Neural progenitor cell (in vitro differentiated cells): ENCODE measurements around the gene TMEM45A.

Experiments used
- EZH2 ChIP-seq: fragments of 200-600 bp; sonication (generic); IDR thresholded peaks from 2 replicates; pipeline ENCODE4 v1.6.1; 2017; ENCODE audit warnings: antibody characterized with exemption, mild to moderate bottlenecking, moderate library complexity
- TF ChIP-seq, protein P1 (sequence below): fragments of 200-600 bp; sonication (generic); IDR thresholded peaks from 2 replicates; pipeline ENCODE4 v1.5.1; 2017; ENCODE audit warnings: antibody characterized with exemption, mild to moderate bottlenecking

DNA sequence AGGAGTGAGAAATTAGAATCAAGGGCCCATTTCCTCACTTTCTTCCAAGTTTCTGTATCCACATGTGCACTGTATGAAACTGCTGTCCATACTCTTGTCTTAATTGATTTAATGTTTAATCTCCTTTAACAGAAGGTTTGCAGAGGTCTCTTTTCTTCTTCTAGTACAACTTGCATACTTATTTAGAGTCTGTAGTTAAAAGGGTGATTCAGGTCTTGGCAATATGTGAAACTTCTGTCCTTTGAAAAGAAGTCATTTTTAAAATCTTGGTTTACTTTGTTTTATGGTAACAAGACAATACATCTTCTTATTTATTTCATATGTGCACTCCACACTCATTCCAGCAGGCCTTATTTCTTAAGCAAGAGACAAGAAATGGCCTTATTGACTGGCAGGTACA is 25.8 kb downstream of the TMEM45A start:
- TF ChIP-seq, protein P1, sequence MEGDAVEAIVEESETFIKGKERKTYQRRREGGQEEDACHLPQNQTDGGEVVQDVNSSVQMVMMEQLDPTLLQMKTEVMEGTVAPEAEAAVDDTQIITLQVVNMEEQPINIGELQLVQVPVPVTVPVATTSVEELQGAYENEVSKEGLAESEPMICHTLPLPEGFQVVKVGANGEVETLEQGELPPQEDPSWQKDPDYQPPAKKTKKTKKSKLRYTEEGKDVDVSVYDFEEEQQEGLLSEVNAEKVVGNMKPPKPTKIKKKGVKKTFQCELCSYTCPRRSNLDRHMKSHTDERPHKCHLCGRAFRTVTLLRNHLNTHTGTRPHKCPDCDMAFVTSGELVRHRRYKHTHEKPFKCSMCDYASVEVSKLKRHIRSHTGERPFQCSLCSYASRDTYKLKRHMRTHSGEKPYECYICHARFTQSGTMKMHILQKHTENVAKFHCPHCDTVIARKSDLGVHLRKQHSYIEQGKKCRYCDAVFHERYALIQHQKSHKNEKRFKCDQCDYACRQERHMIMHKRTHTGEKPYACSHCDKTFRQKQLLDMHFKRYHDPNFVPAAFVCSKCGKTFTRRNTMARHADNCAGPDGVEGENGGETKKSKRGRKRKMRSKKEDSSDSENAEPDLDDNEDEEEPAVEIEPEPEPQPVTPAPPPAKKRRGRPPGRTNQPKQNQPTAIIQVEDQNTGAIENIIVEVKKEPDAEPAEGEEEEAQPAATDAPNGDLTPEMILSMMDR = no peak
- TF ChIP-seq EZH2 = no peak
